Measurements from ENCODE around the gene C16orf90.

- TF ChIP-seq, protein P1, sequence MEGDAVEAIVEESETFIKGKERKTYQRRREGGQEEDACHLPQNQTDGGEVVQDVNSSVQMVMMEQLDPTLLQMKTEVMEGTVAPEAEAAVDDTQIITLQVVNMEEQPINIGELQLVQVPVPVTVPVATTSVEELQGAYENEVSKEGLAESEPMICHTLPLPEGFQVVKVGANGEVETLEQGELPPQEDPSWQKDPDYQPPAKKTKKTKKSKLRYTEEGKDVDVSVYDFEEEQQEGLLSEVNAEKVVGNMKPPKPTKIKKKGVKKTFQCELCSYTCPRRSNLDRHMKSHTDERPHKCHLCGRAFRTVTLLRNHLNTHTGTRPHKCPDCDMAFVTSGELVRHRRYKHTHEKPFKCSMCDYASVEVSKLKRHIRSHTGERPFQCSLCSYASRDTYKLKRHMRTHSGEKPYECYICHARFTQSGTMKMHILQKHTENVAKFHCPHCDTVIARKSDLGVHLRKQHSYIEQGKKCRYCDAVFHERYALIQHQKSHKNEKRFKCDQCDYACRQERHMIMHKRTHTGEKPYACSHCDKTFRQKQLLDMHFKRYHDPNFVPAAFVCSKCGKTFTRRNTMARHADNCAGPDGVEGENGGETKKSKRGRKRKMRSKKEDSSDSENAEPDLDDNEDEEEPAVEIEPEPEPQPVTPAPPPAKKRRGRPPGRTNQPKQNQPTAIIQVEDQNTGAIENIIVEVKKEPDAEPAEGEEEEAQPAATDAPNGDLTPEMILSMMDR (IDR thresholded peaks at IDR 0.05; ENCODE audit: poor library complexity), result no peak
- no peak for TF ChIP-seq EZH2 (IDR thresholded peaks at IDR 0.05; ENCODE audit: borderline replicate concordance)
Observed at GRCh38 chr16:3514621-3515020, 19.3 kb upstream of the C16orf90 start.
